ENCODE measurements around the gene CDK6. TPM values are rescaled to one million over a fixed set of nuclear protein-coding genes. Genes with fewer than 3 reads are reported as not detected.

The CDK6 gene
- total and polyA plus RNA-seq, 2 of the 8 experiments (the other 6 are each of a cell fraction or from before 2014, with no cell fraction given), result 5.9 to 18.9 TPM

DNA sequence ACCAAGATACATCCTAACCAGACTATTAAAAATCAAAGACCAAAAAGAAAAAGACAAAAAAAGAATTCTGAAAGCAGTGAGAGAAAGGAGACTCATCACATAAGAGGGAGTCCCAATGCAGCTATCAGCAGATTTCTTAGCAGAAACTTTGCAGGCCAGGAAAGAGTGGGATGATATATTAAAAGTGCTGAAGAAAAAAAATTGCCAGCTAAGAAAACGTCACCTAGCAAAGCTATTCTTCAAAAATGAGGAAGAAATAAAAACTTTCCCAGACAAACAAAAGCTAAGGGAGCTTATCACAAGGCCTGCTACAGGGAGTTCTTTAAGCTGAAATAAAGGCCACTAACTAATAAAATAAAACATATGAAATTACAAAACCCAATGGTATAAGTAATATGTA lies 40.5 kb upstream of the CDK6 start:
- Histone ChIP-seq H2AFZ (ENCODE audit: low read length) (no peak overlapping the region), H3K9ac (replicated peaks in 1 of 4; ENCODE audit: extremely low read depth in 1 of 4, low read depth in 3 of 4, low read length in 3 of 4) (no peak overlapping the region), H3K56ac (replicated peaks; ENCODE audit: insufficient read length, low read depth, low read length) (no peak overlapping the region), H3K23me2 (ENCODE audit: low read depth, low read length) (no peaks in the 10 kb centered on the region), H4K91ac (replicated peaks; ENCODE audit: insufficient read length, low read length) (no peak overlapping the region), H2BK15ac (ENCODE audit: low read length) (no peak overlapping the region), H3K27ac (ENCODE audit: low read depth, low read length) (no peak overlapping the region), H3K79me1 (ENCODE audit: low read depth, low read length) (no peaks in the 10 kb centered on the region), H3K18ac (ENCODE audit: extremely low read depth, low read length) (no peak overlapping the region), H4K5ac (ENCODE audit: insufficient read length, low read depth, low read length) (no peak overlapping the region), H3K4me2 (ENCODE audit: insufficient read depth in 1 of 2, low read depth in 2 of 2, low read length in 2 of 2) (no peak overlapping the region), H2BK5ac (ENCODE audit: low read depth, low read length) (no peak overlapping the region), H2AK5ac (ENCODE audit: low read depth, low read length) (no peak overlapping the region), H2BK20ac (ENCODE audit: low read length) (no peak overlapping the region), H3K4me3 (ENCODE audit: extremely low read depth in 1 of 4, insufficient read depth in 2 of 4, low read depth in 3 of 4, low read length in 4 of 4) (no peak overlapping the region), H3K79me2 (ENCODE audit: control insufficient read depth in 1 of 2, insufficient read depth in 2 of 2, low read length in 2 of 2) (no peaks in the 10 kb centered on the region), H3K14ac (ENCODE audit: insufficient read length) (no peak overlapping the region), H3K23ac (ENCODE audit: insufficient read length) (no peak overlapping the region), H4K20me1 (replicated peaks in 1 of 2; ENCODE audit: control insufficient read depth in 1 of 2, insufficient read depth in 2 of 2, low read length in 2 of 2) (no peaks in the 10 kb centered on the region), H2BK120ac (replicated peaks; ENCODE audit: low read depth, low read length) (no peak overlapping the region), H3K36me3 (ENCODE audit: control insufficient read depth in 2 of 4, insufficient read depth in 4 of 4, low read length in 3 of 4) (no peaks in the 10 kb centered on the region), H3K9me3 (ENCODE audit: insufficient read depth in 2 of 2, low read depth in 1 of 2, low read length in 1 of 2) (no peaks in the 10 kb centered on the region), H4K8ac (ENCODE audit: extremely low read depth, insufficient read depth, low read length) (no peak overlapping the region), H2BK12ac (ENCODE audit: low read depth, low read length) (no peak overlapping the region), H3K4ac (replicated peaks; ENCODE audit: insufficient read length, low read depth, low read length) (no peak overlapping the region), H3K4me1 (replicated peaks in 1 of 4; ENCODE audit: control insufficient read depth in 3 of 4, insufficient read depth in 4 of 4, low read length in 3 of 4) (no peaks in the 10 kb centered on the region), H3K27me3 (replicated peaks in 1 of 4; ENCODE audit: control insufficient read depth in 3 of 4, extremely low read depth in 1 of 4, insufficient read depth in 3 of 4, low read length in 3 of 4) (no peaks in the 10 kb centered on the region)
- POLR2A ChIA-PET (ENCODE audit: partially characterized antibody), result no interaction called here
- FAIRE-seq, result no peak
- no peak for DNase-seq (ENCODE audit: low read depth in 1 of 2, low spot score in 2 of 2)
- CTCF ChIA-PET (ENCODE audit: partially characterized antibody), result interaction anchor here (1.4 kb wide), 1 partner anchor 256 kb away, joined by 5 read pairs; no protein-coding TSS in a partner anchor
- WGBS, 2 experiments (ENCODE audit: extremely low coverage in 1 of 2, insufficient coverage in 1 of 2, insufficient read length in 1 of 2, insufficient replicate concordance in 2 of 2, low coverage in 1 of 2, low lambda C conversion rate in 2 of 2, missing lambda C conversion rate in 1 of 2), result 67% methylated on average over 1 of the region's 1 CpG; no CpG with 5 or more reads in 1 of the 2 experiments
- TF ChIP-seq NANOG (IDR thresholded peaks at IDR 0.05; ENCODE audit: insufficient read depth, low read depth, low read length, poor library complexity, severe bottlenecking), result no peak
- TF ChIP-seq SAP30 (IDR thresholded peaks at IDR 0.05; ENCODE audit: insufficient read depth, insufficient replicate concordance, low read length), result no peak
- no peak for TF ChIP-seq CREB1 (IDR thresholded peaks at IDR 0.05)
- TF ChIP-seq RNF2 (IDR thresholded peaks at IDR 0.05; ENCODE audit: borderline replicate concordance, low read depth, low read length, missing control alignments, poor library complexity, severe bottlenecking), result no peak
- TF ChIP-seq CBX8 (IDR thresholded peaks at IDR 0.05; ENCODE audit: borderline replicate concordance, low read depth, low read length), result no peak
- TF ChIP-seq SP1 (IDR thresholded peaks at IDR 0.05; ENCODE audit: low read depth, low read length), result no peak
- no peak for TF ChIP-seq NRF1 (IDR thresholded peaks at IDR 0.05; ENCODE audit: low read depth, low read length)
- no peak for TF ChIP-seq SP4 (IDR thresholded peaks at IDR 0.05; ENCODE audit: low read length)
- TF ChIP-seq RBBP5 (IDR thresholded peaks at IDR 0.05; ENCODE audit: borderline replicate concordance, low read depth, low read length), result no peak
- no peak for TF ChIP-seq CEBPB (IDR thresholded peaks at IDR 0.05; ENCODE audit: low read depth, low read length)
- no peak for TF ChIP-seq BRCA1 (IDR thresholded peaks at IDR 0.05; ENCODE audit: low read depth, low read length)

All from H1 (cell line).